ENCODE data around the gene PHACTR3.

Gene PHACTR3

DNA sequence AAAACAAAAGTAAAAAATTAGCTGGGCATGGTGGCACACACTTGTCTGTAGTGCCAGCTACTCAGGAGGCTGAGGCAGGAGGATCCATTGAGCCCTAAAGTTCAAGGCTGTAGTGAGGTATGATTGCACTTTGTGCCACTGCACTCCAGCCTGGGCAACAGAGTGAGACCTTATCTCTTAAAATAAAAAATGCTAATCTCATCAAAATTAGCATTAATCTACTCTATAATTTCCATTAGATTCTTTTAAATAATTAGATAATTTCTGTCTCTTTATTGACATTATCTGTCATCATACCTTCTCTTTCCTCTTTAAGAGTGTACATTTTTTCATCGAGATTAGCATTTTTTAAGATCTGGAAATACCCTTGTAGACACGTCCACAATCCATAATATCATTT lies 48.0 kb downstream of the PHACTR3 start:
- no peak for DNase-seq

DNA sequence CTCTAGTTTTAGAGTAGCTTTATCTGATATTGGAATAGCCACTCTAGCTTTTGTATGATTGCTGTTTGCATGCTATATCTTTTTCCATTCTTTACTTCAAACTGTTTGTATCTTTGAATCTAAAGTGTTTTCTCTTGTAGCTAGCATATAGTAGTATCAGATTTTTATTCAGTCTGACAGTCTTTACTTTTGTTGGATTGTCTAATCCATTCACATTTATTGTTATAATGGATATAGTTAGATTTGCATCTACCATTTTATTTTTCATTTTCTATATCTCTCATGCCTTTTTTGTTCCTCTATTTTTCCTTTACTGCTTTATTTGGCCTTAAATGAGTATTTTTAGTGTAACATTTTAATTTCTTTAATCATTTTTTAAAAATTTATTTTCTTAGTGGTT lies 52.1 kb downstream of the PHACTR3 start:
- DNase-seq: no peak

DNA sequence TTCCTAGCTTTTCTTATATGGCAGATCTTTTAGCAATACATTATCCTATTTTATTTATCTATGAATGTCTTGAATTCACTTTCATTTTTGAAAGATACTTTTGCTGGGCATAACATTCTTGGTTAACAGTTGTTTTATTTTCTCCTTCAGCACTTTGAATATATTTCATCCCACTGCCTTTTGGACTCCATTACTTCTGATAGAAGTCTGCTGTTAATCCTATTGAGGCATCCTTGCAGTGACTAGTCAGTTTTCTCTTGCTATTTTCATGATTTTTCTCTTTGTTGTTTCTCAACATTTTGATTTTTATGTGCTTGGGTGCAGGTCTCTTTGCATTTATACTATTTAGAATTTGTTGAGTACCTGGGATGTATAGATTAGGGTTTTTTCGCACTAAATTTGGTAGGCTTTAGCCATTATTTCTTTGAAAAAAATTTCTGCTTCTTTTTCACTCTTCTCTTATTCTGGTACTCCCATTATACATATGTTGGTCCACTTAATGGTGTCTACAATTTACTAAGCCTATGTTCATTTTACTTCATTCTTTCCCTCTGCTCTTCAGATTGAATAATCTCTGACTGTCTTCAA lies 53.2 kb downstream of the PHACTR3 start:
- DNase-seq: no peak

DNA sequence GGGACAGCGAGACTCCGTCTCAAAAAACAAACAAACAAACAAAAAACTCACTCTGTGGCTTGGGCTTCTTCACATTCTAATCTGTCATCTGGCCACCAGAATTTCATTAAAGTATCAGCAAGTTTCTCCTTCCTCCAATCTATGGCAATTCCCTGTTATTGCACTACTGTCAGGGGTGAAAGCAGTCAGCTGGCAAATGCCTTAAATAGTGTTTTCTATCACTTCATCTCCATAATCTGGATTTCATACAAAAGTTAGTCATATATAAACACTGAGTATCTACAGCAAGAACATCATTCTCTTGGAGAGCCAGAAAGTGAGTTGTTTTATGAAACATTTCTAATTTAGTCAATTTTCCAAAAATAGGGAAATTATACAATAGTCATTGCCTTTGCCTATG lies 56.1 kb downstream of the PHACTR3 start:
- DNase-seq: no peak

DNA sequence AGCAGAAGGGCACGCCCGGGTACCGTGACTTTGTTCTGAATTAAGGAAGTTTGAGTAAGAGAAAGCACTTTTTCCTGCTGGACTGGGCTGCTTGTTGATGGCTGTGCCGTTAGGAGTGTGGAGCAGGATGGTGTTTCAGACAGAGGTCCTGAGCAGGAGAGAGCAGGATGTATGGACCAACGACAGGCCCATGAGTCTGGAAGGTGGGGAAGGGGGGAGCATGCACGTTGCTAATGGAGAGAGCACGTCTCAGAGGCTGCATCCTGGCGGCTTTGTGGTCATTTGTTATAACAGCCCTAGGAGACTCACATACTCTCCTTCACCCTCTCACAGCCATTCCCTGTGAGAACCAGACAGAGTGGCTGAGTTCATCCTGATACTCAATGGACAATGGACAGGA lies 56.8 kb downstream of the PHACTR3 start:
- no peak for DNase-seq

DNA sequence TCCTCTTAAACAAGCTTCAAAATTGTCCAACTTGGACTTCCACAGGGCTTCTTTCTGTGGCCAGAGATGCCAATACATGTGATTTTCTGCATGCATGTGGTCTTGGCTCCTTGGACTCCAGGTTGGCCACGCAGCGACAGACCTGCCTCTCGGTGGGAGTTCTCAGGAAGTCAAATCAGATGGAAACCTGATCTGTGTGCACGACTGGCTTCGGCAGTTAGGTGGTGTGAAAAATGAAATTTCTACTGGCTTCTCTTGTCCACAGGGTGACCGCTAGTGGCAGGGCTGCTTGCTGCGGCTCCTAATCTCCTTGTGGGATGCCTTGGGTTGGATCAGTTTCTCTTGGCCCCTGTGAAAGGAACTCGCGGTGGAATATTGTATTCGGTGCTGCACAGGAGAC lies 57.3 kb downstream of the PHACTR3 start:
- no peak for DNase-seq

DNA sequence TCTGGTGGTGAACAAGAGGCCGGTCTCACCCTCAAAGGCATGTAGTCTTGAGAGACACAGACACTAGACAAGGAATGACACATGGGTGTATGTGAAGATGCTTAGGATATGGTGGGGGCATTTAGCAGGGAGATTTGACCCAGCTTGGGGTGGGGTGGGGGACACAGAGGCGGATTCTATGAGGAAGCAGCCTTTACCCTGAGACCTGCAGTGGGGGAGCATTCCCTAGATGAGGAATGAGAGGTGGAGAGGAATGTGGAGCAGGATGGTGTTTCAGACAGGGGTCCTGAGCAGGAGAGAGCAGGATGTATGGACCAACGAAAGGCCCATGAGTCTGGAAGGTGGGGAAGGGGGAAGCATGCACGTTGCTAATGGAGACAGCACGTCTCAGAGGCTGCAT lies 57.8 kb downstream of the PHACTR3 start:
- no peak for DNase-seq

DNA sequence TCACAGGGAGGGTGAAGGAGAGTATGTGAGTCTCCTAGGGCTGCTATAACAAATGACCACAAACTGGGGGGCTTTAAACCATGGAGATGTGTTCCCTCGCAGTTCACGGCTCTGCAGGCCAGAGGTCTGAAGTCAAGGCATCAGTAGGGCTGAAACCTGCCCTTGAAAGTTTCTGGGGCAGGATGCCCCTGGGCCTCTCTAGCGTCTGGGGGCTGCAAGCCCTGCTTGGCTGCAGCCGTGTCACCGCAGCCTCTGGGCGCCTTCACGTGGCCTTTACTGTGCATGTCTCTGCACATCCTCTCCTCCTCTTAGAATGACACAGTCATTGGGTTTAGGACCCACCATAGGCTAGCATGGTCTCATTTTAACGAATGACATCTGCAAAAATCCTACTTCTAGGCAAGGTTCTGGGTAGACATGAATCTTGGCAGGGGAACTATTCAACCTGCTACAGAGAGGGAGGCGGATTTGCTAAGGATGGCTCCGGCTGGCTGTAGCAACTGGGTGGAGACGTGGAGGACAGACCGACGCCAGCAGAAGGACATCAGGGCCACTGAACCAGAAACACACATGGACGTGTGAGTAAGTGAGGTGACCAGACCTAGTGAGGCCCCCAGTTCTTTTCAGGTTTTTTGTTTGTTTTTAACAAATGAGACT lies 58.6 kb downstream of the PHACTR3 start:
- no peak for DNase-seq

DNA sequence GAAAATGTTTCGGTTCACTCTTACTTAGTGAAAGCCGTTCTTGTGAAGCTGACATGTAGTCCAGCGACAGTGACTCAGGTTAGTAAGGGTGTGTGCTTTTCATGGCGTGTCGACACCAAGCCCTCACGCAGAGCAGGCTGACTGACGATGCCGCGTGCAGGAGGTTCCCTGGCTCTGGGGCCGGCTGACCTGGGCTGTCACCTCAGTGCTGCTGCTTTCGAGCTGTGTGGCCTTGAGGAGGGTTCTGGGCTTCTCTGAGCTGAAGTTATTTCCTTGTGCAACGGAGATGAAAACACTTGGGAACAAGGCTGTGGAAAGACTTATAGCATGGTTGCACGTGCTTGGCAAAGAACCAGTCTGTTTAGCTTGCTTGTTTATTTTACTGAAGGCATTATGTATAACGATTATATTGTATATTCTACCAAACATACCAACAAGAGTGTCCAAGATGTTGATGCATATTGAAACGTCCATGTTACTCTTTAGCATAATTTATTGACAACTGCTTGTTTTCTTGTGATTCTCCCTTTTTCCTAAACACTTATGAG lies 59.2 kb downstream of the PHACTR3 start:
- DNase-seq: no peak

DNA sequence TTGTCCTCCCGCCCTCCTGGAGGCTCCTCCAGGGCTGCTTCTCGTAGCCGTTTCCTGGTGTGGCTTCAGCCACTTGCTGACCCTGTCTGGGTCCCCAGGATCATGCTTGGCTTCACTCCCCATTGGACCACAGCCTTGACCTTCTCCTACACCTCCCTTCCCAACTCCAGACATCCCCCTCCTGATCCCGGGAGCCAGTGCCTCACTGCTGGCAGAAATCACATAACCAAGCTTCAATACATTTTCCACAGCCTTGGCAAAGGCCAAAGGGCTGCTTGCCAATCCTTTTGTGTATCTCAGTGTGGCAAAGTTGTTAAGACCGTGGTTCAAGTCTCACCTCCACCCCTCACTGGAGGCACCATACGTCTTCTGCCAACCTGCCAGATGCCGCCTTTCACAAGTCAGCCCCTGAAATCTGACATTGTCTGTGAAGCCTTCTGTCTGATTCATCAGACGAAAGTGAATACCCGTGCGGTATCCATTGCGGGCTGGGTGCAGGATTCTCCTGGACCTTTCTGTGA lies 60.1 kb downstream of the PHACTR3 start:
- no peak for DNase-seq

DNA sequence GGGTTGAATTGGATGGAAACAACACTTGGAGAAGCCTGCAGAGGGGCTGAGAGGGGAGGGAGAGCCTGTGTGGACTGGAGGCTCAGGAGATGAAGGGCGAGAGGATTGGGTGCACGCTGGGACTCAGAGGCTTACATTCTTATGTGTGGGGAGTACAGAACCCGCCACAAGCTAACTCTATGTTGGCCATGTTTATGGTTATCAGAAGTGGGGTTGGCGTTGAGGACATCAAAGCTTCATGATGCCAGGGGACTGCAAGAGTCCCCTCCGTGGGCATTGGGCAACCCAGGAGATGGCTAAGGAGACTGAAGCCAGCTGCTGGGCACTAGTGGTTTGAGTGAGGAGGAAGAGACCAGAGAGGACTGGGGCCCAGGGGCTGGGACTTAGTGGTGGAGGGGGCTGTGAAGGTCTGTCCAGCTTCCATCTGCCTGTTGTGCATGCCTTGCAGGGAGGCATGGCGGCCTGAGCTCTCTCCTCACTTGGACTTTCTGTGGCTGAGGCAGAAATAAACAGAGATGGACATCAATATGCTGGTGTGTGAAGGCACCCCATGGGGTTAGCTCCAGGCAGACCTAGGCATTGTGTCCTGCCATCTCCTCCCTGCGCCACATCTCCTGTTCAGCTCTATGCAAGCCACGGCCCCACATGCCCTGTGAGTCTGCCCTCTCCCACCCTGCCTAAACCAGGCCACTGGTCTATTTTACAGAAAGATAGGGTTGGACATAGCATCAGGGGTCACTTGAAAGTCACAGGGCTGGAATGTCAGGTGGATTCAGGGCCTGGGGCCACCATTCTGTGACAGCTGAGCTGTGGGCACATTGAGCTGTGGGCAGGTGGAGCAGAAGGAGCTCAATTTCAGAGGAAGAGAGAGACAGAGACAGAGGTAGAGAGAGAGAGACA lies 61.6 kb downstream of the PHACTR3 start:
- DNase-seq: no peak

DNA sequence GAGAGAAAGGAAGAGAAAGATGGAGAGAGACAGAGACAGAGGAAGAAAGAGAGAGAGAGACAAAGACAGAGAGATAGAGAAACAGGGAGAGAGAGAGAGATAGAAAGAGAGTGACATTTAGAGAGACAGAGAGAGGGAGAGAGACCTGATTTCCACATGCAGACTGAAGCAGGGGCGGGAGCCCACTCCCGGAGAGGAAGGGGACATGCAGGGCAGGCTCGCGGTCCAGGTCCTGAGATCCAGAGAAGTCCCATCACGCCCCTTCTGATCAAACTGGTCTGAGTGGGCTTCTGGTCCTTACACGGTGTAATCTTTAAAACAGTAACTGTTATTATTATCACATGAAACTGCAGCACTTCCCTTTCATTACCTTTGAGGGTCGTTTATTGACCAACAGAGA lies 62.2 kb downstream of the PHACTR3 start:
- no peak for DNase-seq

DNA sequence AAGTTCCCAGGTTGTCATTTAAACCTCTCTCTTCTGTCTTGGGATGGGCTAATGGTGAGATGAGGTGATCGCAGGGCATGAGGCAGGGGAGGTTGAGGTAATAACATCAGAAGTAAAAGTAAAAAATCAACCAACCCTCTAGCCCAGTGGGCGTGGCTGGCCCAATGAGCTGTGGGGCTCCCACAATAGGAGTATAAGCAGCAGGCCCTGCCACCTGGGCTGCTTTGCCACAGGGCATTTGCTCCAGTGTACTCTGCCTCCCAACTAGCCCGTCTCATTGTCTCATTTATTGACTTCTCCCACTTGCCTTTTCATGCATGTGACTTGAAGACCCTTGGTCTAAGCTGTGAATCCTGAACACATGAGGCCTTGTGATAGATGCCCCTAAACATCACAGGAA lies 62.8 kb downstream of the PHACTR3 start:
- no peak for DNase-seq

DNA sequence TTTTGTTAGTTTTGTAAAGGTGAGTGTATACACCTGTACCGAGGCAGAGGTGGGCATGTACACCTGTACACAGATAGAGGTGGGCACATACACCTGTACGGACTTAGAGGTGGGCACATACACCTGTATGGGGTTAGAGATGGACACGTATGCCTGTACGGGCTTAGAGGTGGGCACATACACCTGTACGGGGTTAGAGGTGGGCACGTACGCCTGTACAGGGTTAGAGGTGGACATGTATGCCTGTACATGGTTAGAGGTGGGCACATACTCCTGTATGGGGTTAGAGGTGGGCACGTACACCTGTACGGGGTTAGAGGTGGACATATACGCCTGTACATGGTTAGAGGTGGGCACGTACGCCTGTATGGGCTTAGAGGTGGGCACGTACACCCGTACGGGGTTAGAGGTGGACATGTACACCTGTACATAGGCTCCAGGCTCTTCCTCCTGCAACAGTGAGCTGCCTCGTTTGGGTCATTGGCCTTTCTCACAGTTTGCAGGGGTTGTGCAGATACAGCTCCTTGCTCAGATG lies 63.7 kb downstream of the PHACTR3 start:
- no peak for DNase-seq

DNA sequence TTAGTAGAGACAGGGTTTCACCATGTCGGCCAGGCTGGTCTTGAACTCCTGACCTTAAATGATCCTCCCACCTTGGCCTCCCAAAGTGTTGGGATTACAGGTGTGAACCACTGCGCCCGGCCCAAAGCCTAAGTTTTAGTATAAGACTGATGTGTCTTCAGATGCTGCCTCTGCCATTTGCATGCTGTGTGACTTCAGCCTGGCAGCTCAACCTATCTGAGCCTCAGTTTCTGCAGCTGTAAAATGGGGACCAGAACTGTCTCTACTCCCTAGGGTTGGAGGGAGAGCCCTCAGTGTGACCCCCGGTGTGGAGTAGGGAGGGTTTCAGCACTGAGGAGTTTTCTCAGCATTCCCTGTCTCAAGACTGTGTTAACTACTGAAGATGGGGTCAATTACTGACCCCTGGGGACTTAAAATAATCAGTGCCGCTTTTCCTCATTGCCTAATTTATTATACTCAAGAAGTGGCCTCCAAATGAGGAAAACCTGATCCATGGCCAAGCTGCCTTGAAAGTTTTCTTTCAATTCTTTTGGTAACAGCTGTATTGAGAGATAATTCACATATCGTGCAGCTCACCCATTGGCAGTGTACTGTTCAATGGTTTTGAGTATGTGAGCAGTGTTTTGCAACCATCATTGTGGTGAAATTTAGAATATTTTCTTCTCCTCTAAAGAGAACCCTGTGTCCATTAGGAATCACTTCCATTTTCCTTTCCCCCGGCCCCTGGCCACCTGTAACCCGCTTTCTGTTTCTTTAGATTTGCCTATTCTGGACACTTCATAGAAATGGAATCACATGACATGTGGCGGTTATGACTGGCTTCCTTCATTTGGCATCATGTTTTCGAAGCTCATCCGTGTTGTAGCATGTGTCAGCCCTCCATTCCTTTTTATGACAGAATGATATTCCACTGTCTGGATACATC lies 64.8 kb downstream of the PHACTR3 start:
- no peak for DNase-seq

DNA sequence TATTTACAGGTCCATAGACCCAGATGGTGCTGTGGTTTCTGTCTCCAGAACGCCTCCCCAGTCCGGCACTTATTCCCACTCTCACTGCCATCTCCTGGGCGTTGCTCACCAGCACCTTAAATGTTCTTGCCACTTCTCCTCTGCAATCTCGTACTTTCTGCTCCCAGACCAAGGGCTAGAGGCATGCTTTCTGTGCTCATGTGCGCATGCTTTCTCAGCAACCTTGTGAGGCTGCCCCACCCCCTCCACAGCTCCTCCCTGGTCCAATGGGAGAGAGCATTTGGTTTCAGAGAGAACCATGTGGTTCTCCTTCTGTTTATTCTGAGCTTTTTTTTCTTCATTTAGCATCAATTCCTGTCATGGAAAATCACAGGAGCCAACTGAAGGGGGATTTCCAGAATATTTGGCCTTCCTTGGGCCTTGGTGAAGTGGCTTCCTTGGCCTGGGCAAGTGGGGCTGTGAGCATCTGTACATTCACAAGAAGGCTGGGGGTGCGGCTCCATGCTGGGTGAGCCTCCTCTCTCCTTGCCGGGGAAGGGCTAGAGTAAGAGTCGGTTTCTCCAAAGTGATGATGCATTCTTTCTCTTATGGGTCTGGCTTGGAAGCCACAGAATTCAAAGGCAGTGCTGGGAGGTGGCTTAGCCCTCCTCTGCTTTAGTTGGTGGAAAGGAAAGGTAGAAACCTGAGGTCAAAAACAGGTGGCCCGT lies 66.6 kb downstream of the PHACTR3 start:
- no peak for DNase-seq

DNA sequence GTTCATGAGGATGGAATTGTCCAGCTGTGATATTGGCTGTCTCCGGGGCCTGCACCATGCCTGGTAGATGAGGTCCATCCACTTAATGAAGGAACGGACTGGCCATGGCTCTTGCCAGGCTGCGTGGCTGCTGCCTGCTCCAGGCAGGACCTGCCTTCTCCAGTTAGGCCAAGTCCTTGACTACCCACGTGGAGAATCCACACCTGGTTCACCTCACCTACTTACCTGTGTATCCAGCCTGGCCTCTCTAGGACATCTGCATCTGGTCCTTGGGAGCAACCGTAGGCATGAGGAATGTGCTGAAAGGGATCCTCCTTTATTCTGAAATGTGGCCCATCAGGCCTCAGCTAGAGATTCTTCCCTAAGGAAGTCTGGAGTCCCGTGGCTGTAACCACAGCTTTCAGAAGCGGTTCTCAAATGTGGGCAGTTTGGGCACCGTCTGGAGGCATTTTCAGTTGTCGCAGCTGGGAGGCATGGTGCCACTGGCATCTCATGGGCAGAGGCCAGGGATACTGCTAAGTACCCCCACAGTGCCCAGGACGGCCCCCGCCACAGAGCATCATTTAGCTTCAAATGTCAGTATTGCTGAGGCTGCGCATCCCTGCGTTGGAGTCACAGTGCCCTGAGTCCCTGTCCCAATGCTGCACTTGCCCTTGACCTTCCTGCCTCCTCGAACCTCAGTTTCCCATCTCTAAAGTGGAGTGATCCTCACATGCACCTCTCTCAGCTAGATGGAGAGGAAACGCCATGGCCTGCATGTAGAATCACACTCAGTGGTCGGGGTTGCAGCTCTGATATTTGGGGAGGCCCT lies 67.5 kb downstream of the PHACTR3 start:
- no peak for DNase-seq

DNA sequence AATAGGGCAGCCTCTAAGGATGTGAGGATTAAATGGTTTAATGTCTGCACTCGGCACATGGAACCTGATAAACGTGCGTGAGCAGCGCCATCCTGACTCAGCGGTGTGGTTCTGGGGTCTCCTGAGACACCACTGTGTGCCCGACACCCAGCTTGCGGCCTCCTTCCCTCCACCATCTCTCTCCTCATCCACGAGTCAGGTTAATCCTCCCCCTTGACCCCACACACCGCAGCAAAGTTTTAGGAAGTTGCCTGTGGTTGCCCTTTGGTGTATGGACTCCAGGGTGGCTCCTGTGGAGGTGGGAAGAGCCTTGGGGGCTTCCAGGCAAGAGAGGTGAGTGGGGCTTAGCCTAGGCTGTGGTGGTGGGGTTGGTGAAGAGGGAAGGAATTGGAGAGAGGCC lies 68.2 kb downstream of the PHACTR3 start:
- no peak for DNase-seq

DNA sequence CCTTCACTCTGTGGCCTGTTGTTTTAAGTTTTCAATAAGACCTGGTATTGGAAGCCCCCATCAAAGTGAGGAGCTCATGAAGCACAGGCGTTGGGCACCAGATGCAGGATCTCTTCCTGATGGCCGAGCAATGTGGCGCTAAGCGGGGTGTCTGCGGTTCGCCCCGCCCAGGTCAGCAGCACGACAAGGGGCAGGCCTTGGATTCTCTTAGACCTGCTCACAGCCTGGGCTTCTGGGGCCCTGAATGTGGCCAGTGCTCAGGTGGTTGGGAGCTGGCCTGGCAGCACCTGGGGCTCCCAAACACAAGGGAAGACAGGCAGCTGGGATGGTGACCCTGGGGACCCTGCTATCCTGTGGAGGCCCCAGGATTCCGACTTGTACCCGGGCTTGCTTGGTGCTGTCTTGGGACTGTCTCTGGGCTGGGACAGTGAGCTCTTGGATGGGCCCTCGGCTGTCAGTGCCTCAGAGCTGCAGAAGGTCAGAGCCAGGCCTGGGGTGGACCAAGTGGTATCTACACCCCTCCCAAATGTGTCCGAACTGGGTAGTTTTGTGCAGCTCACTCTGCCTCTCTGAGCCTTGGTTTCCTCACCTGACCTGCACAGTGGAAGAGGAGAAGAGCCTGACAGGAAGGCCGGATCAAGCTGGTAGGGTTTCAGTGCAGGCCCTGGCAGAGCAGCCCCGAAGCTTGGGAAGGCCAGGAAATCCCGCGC lies 69.1 kb downstream of the PHACTR3 start:
- no peak for DNase-seq

DNA sequence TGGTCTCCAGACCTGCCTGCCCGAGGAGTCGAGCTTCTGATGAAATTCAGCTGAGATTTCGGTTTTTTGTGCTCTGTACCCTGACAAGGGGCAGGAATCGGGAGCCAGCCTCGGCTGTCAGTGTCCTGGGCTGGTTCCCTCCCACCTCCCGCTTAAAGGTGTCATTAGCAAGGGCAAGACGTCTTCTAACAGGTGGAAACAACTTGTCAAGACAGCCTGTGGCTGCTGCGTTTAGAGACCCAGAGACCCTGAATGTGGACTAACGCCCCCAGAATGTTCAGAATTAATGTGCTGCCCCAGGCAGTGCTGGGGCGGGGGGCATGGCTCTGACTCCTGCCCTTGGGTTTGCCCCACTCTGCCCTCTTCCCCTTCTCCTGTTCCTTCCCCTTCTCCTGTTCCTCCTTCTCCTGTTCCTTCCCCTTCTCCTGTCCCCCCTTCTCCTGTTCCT lies 69.7 kb downstream of the PHACTR3 start:
- DNase-seq: no peak

Measured in NCI-H2029 treated with DMSO at 0.1 percent for 48 hours (cell line).